Head of caudate nucleus (tissue), 42 donors: ENCODE results near the gene CASZ1.

ENCODE experiments used
- DNase-seq, 42 donors: peaks; one replicate each; pipeline versions ENCODE4 v3.0.0 to v3.0.0-alpha.2; 2020 to 2021; ENCODE audit warnings: mixed read lengths in 7 of 42
- intact Hi-C: fragments of 100-400 bp; cut with DNase I; formaldehyde crosslinking; loops from one replicate; pipeline ENCODE4 v1.15.0; 2022

Gene CASZ1

GRCh38 chr1:10739589-10739988 is 56.9 kb downstream of the CASZ1 start:
- DNase-seq, result no peak
- intact Hi-C loops, result no loop called here

- DNase-seq, result peak in 1 of 42 donors; percentile 19
These were observed 58.1 kb downstream of the CASZ1 start for GRCh38 chr1:10738061-10739058.

GRCh38 chr1:10737651-10738050 is 58.8 kb downstream of the CASZ1 start:
- intact Hi-C loops, result no loop called here
- no peak for DNase-seq

More at GRCh38 chr1:10738061-10739058, 58.1 kb downstream of the CASZ1 start:
- intact Hi-C loops, result no loop called here

- intact Hi-C loops, result no loop called here
- no peak for DNase-seq
These were observed 59.5 kb downstream of the CASZ1 start for GRCh38 chr1:10736634-10737586.

- DNase-seq, result peak in 3 of 42 donors; percentile 6 to 34 (median 21)
These were observed 60.7 kb downstream of the CASZ1 start for GRCh38 chr1:10735563-10736305.

GRCh38 chr1:10734962-10735544 is 61.4 kb downstream of the CASZ1 start:
- intact Hi-C loops, result no loop called here
- peak in 41 of 42 donors; percentile 25 to 82 (median 61) for DNase-seq

More at GRCh38 chr1:10735563-10736305, 60.7 kb downstream of the CASZ1 start:
- intact Hi-C loops, result no loop called here

- no peak for DNase-seq
- intact Hi-C loops, result no loop called here
These were observed 62.1 kb downstream of the CASZ1 start for GRCh38 chr1:10734375-10734774.

GRCh38 chr1:10733474-10734366 is 62.7 kb downstream of the CASZ1 start:
- DNase-seq, result peak in 40 of 42 donors; percentile 27 to 90 (median 60)
- intact Hi-C loops, result no loop called here

GRCh38 chr1:10730985-10731384 is 65.5 kb downstream of the CASZ1 start:
- DNase-seq, result no peak
- intact Hi-C loops, result no loop called here

GRCh38 chr1:10728595-10729410 is 67.6 kb downstream of the CASZ1 start:
- DNase-seq, result peak in 8 of 42 donors; percentile 4 to 45 (median 20)
- intact Hi-C loops, result no loop called here

DNA sequence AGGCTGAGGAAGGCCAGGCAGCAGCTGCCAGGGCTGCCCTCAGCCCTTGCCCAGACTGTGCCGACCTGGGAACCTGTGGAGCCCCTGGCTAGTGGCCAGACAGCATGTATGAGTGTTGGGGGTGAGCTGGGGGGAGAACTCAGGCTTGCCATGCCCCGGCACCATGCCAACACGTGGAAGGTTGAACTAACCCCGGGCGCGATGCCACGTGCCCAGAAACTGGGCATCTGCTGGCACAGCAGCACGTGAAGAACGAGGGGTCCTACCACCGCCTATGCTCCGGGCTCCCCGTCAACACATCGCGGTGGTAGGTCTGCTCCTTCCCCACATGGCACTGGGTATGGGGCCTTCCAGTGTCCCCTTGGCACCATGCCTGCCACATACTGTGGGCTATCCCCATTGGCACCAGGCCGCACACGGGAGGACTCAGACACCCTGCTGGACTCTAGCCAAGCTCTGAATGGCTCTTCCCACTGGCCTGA is 68.7 kb downstream of the CASZ1 start:
- intact Hi-C loops, result no loop called here
- DNase-seq, result no peak

GRCh38 chr1:10726355-10726754 is 70.1 kb downstream of the CASZ1 start:
- DNase-seq, result peak in 25 of 42 donors; percentile 17 to 58 (median 33)
- intact Hi-C loops, result no loop called here

GRCh38 chr1:10724948-10725847 is 71.2 kb downstream of the CASZ1 start:
- intact Hi-C loops, result no loop called here
- DNase-seq, result peak in 2 of 42 donors; percentile 4 to 6

- DNase-seq, result no peak
- intact Hi-C loops, result no loop called here
These were observed 71.9 kb downstream of the CASZ1 start for GRCh38 chr1:10724511-10724910.

- DNase-seq, result no peak
- intact Hi-C loops, result no loop called here
These were observed 72.4 kb downstream of the CASZ1 start for GRCh38 chr1:10724052-10724494.
